Adrenal gland (tissue), 5 donors: ENCODE measurements around the gene NAGLU.

Experiments used
- POLR2A ChIP-seq, 2 donors: fragments of 450-650 bp; IDR thresholded peaks; one replicate each; pipeline ENCODE4 v1.6.1; 2017; ENCODE audit warnings: antibody characterized with exemption in 2 of 2, mild to moderate bottlenecking in 2 of 2, moderate library complexity in 1 of 2
- TF ChIP-seq, protein P1 (sequence below), 6 experiments: fragments of 450-650 bp in 4 of 6; fragments of 200-600 bp in 2 of 6; sonication (generic) in 1 of 6; IDR thresholded peaks; 1 replicate in 5 of 6; 2 replicates in 1 of 6; pipeline versions ENCODE4 v1.5.1 to v1.8.0; 2016 to 2021; ENCODE audit warnings: antibody characterized with exemption in 6 of 6, mild to moderate bottlenecking in 2 of 6, moderate library complexity in 1 of 6
- donor health status: DM: no; HTN: no; CAD: no.

DNA sequence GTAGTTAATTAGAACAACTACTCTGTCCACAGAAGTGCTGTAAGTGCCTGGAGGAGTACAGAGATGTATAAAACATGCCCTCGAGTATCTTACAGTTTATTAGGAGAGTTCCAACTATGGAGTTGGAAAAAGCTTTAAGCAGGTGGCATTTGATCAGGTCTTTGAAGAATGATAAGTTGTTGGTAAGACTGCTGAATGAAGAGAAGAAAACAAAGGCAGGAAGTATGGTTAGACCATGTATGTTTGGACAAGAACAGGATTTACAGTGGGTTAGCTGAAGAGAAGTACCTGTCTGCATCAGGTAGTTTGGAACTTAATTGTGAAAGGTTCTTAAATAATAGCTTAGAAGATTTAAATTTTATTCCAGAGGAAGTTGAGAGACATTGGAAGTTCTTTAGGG is 48.0 kb upstream of the NAGLU start:
- TF ChIP-seq, protein P1, sequence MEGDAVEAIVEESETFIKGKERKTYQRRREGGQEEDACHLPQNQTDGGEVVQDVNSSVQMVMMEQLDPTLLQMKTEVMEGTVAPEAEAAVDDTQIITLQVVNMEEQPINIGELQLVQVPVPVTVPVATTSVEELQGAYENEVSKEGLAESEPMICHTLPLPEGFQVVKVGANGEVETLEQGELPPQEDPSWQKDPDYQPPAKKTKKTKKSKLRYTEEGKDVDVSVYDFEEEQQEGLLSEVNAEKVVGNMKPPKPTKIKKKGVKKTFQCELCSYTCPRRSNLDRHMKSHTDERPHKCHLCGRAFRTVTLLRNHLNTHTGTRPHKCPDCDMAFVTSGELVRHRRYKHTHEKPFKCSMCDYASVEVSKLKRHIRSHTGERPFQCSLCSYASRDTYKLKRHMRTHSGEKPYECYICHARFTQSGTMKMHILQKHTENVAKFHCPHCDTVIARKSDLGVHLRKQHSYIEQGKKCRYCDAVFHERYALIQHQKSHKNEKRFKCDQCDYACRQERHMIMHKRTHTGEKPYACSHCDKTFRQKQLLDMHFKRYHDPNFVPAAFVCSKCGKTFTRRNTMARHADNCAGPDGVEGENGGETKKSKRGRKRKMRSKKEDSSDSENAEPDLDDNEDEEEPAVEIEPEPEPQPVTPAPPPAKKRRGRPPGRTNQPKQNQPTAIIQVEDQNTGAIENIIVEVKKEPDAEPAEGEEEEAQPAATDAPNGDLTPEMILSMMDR (IDR thresholded peaks at IDR 0.05): no peak
- no peak for TF ChIP-seq POLR2A (IDR thresholded peaks at IDR 0.05)
